ENCODE measurements around the gene SLC2A8.

Gene SLC2A8

GRCh38 chr9:127451608-127451857 lies 54.6 kb downstream of the SLC2A8 start:
- FAIRE-seq, result no peak
- DNase-seq (ENCODE audit: insufficient read length, low spot score), result no peak
- TF ChIP-seq, protein P1, sequence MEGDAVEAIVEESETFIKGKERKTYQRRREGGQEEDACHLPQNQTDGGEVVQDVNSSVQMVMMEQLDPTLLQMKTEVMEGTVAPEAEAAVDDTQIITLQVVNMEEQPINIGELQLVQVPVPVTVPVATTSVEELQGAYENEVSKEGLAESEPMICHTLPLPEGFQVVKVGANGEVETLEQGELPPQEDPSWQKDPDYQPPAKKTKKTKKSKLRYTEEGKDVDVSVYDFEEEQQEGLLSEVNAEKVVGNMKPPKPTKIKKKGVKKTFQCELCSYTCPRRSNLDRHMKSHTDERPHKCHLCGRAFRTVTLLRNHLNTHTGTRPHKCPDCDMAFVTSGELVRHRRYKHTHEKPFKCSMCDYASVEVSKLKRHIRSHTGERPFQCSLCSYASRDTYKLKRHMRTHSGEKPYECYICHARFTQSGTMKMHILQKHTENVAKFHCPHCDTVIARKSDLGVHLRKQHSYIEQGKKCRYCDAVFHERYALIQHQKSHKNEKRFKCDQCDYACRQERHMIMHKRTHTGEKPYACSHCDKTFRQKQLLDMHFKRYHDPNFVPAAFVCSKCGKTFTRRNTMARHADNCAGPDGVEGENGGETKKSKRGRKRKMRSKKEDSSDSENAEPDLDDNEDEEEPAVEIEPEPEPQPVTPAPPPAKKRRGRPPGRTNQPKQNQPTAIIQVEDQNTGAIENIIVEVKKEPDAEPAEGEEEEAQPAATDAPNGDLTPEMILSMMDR (IDR thresholded peaks at IDR 0.05; ENCODE audit: insufficient read depth, missing control alignments), result no peak

- FAIRE-seq, result no peak
- DNase-seq (ENCODE audit: insufficient read length, low spot score), result peak; percentile 45
- TF ChIP-seq, protein P1 (IDR thresholded peaks at IDR 0.05; ENCODE audit: insufficient read depth, missing control alignments), result no peak
Measured at GRCh38 chr9:127451858-127452656, 55.1 kb downstream of the SLC2A8 start.

- TF ChIP-seq, protein P1 (IDR thresholded peaks at IDR 0.05; ENCODE audit: insufficient read depth, missing control alignments), result no peak
- DNase-seq (ENCODE audit: insufficient read length, low spot score) (no peak), FAIRE-seq (no peak)
Measured at GRCh38 chr9:127452691-127453090, 55.7 kb downstream of the SLC2A8 start.

DNA sequence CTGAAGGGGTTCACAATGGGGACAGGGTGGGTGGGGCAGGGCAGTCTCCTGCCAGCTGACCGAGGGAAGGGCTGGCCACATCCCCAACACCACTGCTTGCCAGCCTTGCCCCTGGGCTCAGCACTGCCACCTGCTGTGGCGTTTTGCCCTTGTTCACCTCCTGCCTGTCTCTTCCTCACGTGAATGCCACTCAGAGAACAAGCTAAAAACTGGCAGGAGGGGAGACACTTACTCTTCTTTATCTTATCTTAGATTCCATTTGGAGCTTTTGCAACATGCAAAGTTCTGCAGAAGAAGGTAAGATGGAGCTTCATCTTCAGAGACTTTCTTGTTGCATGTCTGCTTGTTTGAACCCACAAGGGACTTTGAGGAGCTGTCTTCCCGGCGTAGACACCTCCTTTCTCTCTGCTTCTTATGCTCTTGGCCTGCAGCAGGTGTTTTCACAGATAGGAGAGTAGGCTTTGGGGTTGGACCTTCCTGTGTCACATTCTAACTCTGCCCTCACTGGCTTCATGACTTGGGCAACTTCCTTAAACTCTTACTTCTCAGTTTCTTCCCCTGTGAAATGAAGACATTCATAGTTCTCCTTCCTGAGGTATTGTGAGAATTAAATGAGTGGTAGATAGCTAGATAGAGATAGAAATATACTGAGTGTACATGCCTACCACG lies 58.5 kb downstream of the SLC2A8 start:
- TF ChIP-seq, protein P1 (IDR thresholded peaks at IDR 0.05; ENCODE audit: insufficient read depth, missing control alignments), result peak; percentile 35
- FAIRE-seq (no peak), DNase-seq (ENCODE audit: insufficient read length, low spot score) (no peak)

- DNase-seq (ENCODE audit: insufficient read length, low spot score), result no peak
- no peak for FAIRE-seq
- TF ChIP-seq, protein P1 (IDR thresholded peaks at IDR 0.05; ENCODE audit: insufficient read depth, missing control alignments), result no peak
Measured at GRCh38 chr9:127457191-127457878, 60.4 kb downstream of the SLC2A8 start.
